ENCODE results near the gene GPR179.

DNA sequence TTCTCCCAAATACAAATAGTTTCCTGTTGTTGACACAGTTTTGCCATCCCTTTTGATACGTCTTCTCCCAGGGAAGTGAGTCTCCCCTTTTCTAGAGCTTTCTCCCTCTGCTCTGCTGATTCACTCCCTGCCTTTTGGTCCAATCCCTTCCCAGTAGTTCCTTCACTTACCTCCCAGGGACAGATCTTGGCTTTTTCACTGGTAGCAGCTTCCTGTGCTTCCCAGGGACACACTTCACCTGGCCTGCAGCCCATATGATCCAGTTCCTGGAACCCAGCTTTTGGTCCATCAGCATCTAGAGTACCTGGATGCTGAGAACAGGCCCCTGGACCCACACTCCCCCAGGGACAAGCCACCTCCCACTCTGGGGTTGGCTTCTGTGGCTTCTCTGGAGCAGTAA lies 15.8 kb downstream of the GPR179 start:
- TF ChIP-seq, protein P1, sequence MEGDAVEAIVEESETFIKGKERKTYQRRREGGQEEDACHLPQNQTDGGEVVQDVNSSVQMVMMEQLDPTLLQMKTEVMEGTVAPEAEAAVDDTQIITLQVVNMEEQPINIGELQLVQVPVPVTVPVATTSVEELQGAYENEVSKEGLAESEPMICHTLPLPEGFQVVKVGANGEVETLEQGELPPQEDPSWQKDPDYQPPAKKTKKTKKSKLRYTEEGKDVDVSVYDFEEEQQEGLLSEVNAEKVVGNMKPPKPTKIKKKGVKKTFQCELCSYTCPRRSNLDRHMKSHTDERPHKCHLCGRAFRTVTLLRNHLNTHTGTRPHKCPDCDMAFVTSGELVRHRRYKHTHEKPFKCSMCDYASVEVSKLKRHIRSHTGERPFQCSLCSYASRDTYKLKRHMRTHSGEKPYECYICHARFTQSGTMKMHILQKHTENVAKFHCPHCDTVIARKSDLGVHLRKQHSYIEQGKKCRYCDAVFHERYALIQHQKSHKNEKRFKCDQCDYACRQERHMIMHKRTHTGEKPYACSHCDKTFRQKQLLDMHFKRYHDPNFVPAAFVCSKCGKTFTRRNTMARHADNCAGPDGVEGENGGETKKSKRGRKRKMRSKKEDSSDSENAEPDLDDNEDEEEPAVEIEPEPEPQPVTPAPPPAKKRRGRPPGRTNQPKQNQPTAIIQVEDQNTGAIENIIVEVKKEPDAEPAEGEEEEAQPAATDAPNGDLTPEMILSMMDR (IDR thresholded peaks at IDR 0.05; ENCODE audit: low read depth, low read length) = no peak
- TF ChIP-seq EZH2phosphoT487 (IDR thresholded peaks at IDR 0.05; ENCODE audit: low read depth) = no peak
